ENCODE data around the gene DCAF5.

- TF ChIP-seq, protein P1, sequence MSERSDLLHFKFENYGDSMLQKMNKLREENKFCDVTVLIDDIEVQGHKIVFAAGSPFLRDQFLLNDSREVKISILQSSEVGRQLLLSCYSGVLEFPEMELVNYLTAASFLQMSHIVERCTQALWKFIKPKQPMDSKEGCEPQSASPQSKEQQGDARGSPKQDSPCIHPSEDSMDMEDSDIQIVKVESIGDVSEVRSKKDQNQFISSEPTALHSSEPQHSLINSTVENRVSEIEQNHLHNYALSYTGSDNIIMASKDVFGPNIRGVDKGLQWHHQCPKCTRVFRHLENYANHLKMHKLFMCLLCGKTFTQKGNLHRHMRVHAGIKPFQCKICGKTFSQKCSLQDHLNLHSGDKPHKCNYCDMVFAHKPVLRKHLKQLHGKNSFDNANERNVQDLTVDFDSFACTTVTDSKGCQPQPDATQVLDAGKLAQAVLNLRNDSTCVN (CRISPR knock-in tag; IDR thresholded peaks at IDR 0.05; ENCODE audit: borderline replicate concordance): no peak
- TF ChIP-seq ZBTB38 (CRISPR knock-in tag; IDR thresholded peaks at IDR 0.05) (no peak), POLR2A (IDR thresholded peaks at IDR 0.05; ENCODE audit: insufficient read depth in 1 of 2, low read depth in 2 of 2, low read length in 2 of 2) (no peak), ZFP82 (CRISPR knock-in tag; IDR thresholded peaks at IDR 0.05; ENCODE audit: borderline replicate concordance) (no peak), ZNF83 (CRISPR knock-in tag; IDR thresholded peaks at IDR 0.05; ENCODE audit: borderline replicate concordance) (no peak), ATF2 (CRISPR knock-in tag; IDR thresholded peaks at IDR 0.05) (no peak), BCL6 (CRISPR knock-in tag; IDR thresholded peaks at IDR 0.05) (no peak), HNF4A (CRISPR knock-in tag; IDR thresholded peaks at IDR 0.05) (no peak), TCF12 (IDR thresholded peaks at IDR 0.05) (no peak), TCF12 (CRISPR knock-in tag; IDR thresholded peaks at IDR 0.05) (no peak), USF2 (IDR thresholded peaks at IDR 0.05; ENCODE audit: low read depth, low read length) (no peak), USF2 (CRISPR knock-in tag; IDR thresholded peaks at IDR 0.05; ENCODE audit: borderline replicate concordance) (no peak), ZFP36L1 (CRISPR knock-in tag; IDR thresholded peaks at IDR 0.05) (no peak)
- TF ChIP-seq, protein P2, sequence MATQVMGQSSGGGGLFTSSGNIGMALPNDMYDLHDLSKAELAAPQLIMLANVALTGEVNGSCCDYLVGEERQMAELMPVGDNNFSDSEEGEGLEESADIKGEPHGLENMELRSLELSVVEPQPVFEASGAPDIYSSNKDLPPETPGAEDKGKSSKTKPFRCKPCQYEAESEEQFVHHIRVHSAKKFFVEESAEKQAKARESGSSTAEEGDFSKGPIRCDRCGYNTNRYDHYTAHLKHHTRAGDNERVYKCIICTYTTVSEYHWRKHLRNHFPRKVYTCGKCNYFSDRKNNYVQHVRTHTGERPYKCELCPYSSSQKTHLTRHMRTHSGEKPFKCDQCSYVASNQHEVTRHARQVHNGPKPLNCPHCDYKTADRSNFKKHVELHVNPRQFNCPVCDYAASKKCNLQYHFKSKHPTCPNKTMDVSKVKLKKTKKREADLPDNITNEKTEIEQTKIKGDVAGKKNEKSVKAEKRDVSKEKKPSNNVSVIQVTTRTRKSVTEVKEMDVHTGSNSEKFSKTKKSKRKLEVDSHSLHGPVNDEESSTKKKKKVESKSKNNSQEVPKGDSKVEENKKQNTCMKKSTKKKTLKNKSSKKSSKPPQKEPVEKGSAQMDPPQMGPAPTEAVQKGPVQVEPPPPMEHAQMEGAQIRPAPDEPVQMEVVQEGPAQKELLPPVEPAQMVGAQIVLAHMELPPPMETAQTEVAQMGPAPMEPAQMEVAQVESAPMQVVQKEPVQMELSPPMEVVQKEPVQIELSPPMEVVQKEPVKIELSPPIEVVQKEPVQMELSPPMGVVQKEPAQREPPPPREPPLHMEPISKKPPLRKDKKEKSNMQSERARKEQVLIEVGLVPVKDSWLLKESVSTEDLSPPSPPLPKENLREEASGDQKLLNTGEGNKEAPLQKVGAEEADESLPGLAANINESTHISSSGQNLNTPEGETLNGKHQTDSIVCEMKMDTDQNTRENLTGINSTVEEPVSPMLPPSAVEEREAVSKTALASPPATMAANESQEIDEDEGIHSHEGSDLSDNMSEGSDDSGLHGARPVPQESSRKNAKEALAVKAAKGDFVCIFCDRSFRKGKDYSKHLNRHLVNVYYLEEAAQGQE (IDR thresholded peaks at IDR 0.05; ENCODE audit: borderline replicate concordance in 1 of 2, low read depth in 1 of 2, low read length in 2 of 2): no peak
- TF ChIP-seq, protein P3, sequence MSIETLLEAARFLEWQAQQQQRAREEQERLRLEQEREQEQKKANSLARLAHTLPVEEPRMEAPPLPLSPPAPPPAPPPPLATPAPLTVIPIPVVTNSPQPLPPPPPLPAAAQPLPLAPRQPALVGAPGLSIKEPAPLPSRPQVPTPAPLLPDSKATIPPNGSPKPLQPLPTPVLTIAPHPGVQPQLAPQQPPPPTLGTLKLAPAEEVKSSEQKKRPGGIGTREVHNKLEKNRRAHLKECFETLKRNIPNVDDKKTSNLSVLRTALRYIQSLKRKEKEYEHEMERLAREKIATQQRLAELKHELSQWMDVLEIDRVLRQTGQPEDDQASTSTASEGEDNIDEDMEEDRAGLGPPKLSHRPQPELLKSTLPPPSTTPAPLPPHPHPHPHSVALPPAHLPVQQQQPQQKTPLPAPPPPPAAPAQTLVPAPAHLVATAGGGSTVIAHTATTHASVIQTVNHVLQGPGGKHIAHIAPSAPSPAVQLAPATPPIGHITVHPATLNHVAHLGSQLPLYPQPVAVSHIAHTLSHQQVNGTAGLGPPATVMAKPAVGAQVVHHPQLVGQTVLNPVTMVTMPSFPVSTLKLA (IDR thresholded peaks at IDR 0.05): no peak
- TF ChIP-seq, protein P4, sequence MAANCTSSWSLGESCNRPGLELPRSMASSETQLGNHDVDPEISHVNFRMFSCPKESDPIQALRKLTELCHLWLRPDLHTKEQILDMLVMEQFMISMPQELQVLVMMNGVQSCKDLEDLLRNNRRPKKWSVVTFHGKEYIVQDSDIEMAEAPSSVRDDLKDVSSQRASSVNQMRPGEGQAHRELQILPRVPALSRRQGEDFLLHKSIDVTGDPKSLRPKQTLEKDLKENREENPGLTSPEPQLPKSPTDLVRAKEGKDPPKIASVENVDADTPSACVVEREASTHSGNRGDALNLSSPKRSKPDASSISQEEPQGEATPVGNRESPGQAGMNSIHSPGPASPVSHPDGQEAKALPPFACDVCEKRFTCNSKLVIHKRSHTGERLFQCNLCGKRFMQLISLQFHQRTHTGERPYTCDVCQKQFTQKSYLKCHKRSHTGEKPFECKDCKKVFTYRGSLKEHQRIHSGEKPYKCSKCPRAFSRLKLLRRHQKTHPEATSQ (CRISPR knock-in tag; IDR thresholded peaks at IDR 0.05; ENCODE audit: borderline replicate concordance): no peak
Measured at GRCh38 chr14:69129264-69129880, 23.5 kb downstream of the DCAF5 start.

All from HepG2 (cell line).